KMS-11 (cell line): ENCODE data around the gene ABCB8.

ENCODE experiments used
- H2AFZ ChIP-seq: fragments of 200-600 bp; sonication (generic); 2 replicates; pipeline ENCODE4 v1.6.1; 2016; ENCODE audit warnings: antibody characterized with exemption, mixed run types, low read depth
- H3K27ac ChIP-seq: fragments of 200-600 bp; sonication (generic); 2 replicates; pipeline ENCODE4 v1.6.1; 2016; ENCODE audit warnings: mild to moderate bottlenecking, mixed run types
- H3K27me3 ChIP-seq: fragments of 200-600 bp; sonication (generic); 2 replicates; pipeline ENCODE4 v1.6.1; 2017; ENCODE audit warnings: mild to moderate bottlenecking, low read depth, mixed run types, moderate library complexity; ENCODE audit not compliant: insufficient read depth
- H3K36me3 ChIP-seq: fragments of 200-600 bp; sonication (generic); 2 replicates; pipeline ENCODE4 v1.6.1; 2017; ENCODE audit warnings: mild to moderate bottlenecking, mixed run types; ENCODE audit not compliant: insufficient read depth
- H3K4me1 ChIP-seq: fragments of 200-600 bp; sonication (generic); 2 replicates; pipeline ENCODE4 v1.6.1; 2016; ENCODE audit warnings: mild to moderate bottlenecking, low read depth, mixed run types; ENCODE audit not compliant: poor library complexity, severe bottlenecking
- H3K4me2 ChIP-seq: fragments of 200-600 bp; sonication (generic); 2 replicates; pipeline ENCODE4 v1.7.0; 2016; ENCODE audit warnings: mild to moderate bottlenecking, mixed run types
- H3K4me3 ChIP-seq: fragments of 200-600 bp; sonication (generic); IDR thresholded peaks from 2 replicates; pipeline ENCODE4 v1.6.1; 2017; ENCODE audit warnings: low read depth, low read length, mixed read lengths; ENCODE audit not compliant: insufficient read depth
- H3K79me2 ChIP-seq: fragments of 200-600 bp; sonication (generic); 2 replicates; pipeline ENCODE4 v1.6.1; 2016; ENCODE audit warnings: low read depth, mixed run types; ENCODE audit not compliant: insufficient read depth
- H3K9ac ChIP-seq: fragments of 200-600 bp; sonication (generic); 2 replicates; pipeline ENCODE4 v1.6.1; 2016; ENCODE audit warnings: mild to moderate bottlenecking, mixed run types
- H4K20me1 ChIP-seq: fragments of 200-600 bp; sonication (generic); 2 replicates; pipeline ENCODE4 v1.6.1; 2016; ENCODE audit warnings: mild to moderate bottlenecking, mixed run types; ENCODE audit not compliant: insufficient read depth
- TF ChIP-seq, protein P1 (sequence below): fragments of 200-600 bp; sonication (generic); conservative IDR thresholded peaks from 2 replicates; pipeline ENCODE4 v1.6.1; 2017; ENCODE audit warnings: low read depth, mild to moderate bottlenecking, antibody characterized with exemption, low read length, moderate library complexity, mixed read lengths

The ABCB8 gene

DNA sequence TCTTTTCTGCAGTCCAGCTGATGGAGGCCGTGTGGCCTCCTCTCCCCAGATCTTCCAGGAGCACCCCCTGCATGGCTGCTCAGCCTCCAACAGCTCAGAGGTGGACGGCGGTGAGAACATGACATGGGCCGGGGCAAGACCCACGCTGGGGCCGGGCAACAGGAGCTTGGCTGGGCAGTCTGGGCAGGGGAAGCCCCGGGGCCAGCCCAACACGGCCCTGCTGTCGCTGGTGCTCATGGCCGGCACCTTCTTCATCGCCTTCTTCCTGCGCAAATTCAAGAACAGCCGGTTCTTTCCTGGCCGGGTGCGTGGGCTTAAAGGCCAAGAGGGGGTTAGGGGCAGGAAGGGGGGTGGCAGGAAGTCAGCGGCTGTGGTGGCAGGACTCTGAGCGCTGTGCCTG, 45.7 kb downstream of the ABCB8 start:
- Histone ChIP-seq H2AFZ (no peak overlapping the region), H3K4me1 (peaks cover 3% of the 10 kb centered on the region), H3K9ac (no peak overlapping the region), H3K27ac (no peak overlapping the region), H3K4me2 (no peak overlapping the region), H4K20me1 (no peaks in the 10 kb centered on the region), H3K36me3 (peaks cover 8% of the 10 kb centered on the region; the same call in 1 of the 2 replicates), H3K27me3 (no peaks in the 10 kb centered on the region), H3K79me2 (peaks cover 2% of the 10 kb centered on the region; the same call in 1 of the 2 replicates), H3K4me3 (no peak overlapping the region)
- TF ChIP-seq, protein P1, sequence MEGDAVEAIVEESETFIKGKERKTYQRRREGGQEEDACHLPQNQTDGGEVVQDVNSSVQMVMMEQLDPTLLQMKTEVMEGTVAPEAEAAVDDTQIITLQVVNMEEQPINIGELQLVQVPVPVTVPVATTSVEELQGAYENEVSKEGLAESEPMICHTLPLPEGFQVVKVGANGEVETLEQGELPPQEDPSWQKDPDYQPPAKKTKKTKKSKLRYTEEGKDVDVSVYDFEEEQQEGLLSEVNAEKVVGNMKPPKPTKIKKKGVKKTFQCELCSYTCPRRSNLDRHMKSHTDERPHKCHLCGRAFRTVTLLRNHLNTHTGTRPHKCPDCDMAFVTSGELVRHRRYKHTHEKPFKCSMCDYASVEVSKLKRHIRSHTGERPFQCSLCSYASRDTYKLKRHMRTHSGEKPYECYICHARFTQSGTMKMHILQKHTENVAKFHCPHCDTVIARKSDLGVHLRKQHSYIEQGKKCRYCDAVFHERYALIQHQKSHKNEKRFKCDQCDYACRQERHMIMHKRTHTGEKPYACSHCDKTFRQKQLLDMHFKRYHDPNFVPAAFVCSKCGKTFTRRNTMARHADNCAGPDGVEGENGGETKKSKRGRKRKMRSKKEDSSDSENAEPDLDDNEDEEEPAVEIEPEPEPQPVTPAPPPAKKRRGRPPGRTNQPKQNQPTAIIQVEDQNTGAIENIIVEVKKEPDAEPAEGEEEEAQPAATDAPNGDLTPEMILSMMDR, result no peak

DNA sequence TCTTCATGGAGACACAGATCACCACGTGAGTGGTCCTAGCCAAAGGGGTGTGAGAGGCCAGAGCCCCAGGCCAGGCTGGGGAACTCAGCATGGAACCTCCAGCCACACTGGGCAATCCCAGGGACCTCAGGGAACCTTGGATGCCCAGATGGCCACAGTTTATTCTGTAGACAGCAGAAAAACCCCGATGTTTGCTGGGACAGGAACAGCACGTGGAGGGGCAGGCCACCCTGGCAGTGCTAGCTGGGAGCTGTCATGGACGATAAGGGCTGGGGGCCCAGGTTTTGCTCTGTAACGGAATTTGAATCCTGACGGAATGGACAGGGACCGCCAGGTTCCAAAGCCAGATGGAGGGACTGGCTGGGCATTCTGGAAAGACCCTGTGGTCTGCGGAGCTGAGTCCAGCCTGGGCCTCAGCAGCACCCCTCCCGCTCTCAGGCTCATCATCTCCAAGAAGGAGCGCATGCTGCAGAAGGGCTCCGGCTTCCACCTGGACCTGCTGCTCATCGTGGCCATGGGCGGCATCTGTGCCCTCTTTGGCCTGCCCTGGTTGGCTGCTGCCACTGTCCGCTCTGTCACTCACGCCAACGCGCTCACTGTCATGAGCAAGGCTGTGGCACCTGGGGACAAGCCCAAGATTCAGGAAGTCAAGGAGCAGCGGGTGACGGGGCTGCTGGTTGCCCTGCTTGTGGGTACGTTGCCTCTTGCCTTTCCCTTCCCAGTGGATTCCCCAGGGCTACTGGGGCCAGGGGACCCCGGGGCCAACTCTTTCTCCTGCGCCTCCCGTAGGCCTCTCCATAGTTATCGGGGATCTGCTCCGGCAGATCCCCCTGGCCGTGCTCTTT, 46.8 kb downstream of the ABCB8 start:
- Histone ChIP-seq H4K20me1 (no peaks in the 10 kb centered on the region), H3K4me1 (peaks cover 10% of the 10 kb centered on the region), H3K36me3 (peaks cover 6% of the 10 kb centered on the region; the same call in 1 of the 2 replicates), H3K4me3 (no peak overlapping the region), H3K27ac (no peak overlapping the region), H3K9ac (no peak overlapping the region), H2AFZ (no peak overlapping the region), H3K27me3 (no peaks in the 10 kb centered on the region), H3K4me2 (no peak overlapping the region), H3K79me2 (peaks cover 12% of the 10 kb centered on the region)
- TF ChIP-seq, protein P1, result no peak

DNA sequence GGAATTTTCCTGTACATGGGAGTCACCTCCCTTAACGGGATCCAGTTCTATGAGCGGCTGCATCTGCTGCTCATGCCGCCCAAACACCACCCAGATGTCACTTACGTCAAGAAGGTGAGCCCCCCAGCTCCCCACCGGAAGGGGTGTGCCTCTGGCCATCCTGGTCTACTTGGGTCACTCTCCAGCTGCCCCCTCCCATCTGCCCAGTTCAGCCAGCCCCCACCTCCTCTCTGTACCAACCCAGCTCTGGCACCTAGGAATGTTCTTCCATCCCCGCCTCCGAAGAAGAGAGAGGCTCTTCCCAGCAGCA, 47.4 kb downstream of the ABCB8 start:
- H3K4me2 ChIP-seq, result no peak overlapping the region
- peaks cover 10% of the 10 kb centered on the region for H3K4me1 ChIP-seq
- H3K36me3 ChIP-seq, result no peaks in the 10 kb centered on the region
- H2AFZ ChIP-seq, result no peak overlapping the region
- H4K20me1 ChIP-seq, result no peaks in the 10 kb centered on the region
- H3K79me2 ChIP-seq, result peaks cover 17% of the 10 kb centered on the region
- H3K4me3 ChIP-seq, result no peak overlapping the region
- H3K27ac ChIP-seq, result no peak overlapping the region
- H3K9ac ChIP-seq, result no peak overlapping the region
- TF ChIP-seq, protein P1, result no peak
- no peaks in the 10 kb centered on the region for H3K27me3 ChIP-seq

DNA sequence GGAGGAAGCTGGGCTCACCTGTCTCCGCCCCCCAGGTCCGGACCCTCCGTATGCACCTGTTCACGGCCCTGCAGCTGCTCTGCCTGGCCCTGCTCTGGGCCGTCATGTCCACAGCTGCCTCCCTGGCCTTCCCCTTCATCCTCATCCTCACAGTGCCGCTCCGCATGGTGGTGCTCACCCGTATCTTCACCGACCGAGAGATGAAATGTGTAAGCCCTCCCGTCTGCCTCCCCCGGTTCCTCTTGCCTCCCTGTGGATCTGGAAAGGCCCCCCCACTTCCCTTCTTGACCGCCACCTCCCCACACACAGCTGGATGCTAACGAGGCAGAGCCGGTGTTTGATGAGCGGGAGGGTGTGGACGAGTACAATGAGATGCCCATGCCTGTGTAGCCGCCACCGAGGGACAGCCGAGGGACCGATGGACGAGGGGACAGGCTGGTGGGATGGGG, 47.8 kb downstream of the ABCB8 start:
- H3K36me3 ChIP-seq, result no peaks in the 10 kb centered on the region
- H3K79me2 ChIP-seq, result peaks cover 17% of the 10 kb centered on the region
- no peak overlapping the region for H3K27ac ChIP-seq
- TF ChIP-seq, protein P1, result no peak
- H3K9ac ChIP-seq, result no peak overlapping the region
- no peak overlapping the region for H3K4me3 ChIP-seq
- no peaks in the 10 kb centered on the region for H4K20me1 ChIP-seq
- H3K4me2 ChIP-seq, result no peak overlapping the region
- peaks cover 13% of the 10 kb centered on the region for H3K4me1 ChIP-seq
- H3K27me3 ChIP-seq, result no peaks in the 10 kb centered on the region
- H2AFZ ChIP-seq, result no peak overlapping the region
